OCI-LY3 (cell line): ENCODE results near the gene LOXL1.
A peak's percentile ranks its signal among the peaks of the same experiment; 100 is the strongest.

ENCODE experiments used
- H2AFZ ChIP-seq: fragments of 200-600, 300-600 bp; shearing (Covaris generic); 2 replicates; pipeline ENCODE4 v1.6.0; 2014; ENCODE audit warnings: antibody characterized with exemption, low read depth, low read length
- H3K27ac ChIP-seq: fragments of 200-600, 300-600 bp; sonication (generic); 2 replicates; pipeline ENCODE4 v1.5.1; 2014; ENCODE audit warnings: mild to moderate bottlenecking, low read length, moderate library complexity, mixed read lengths
- H3K27me3 ChIP-seq: fragments of 200-600, 300-600 bp; sonication (generic); 2 replicates; pipeline ENCODE4 v1.6.1; 2014; ENCODE audit warnings: low read depth, low read length, mixed read lengths
- H3K36me3 ChIP-seq: fragments of 200-600, 300-600 bp; sonication (generic); replicated peaks from 2 replicates; pipeline ENCODE3; 2014; ENCODE audit warnings: low read depth, low read length, mixed read lengths
- H3K4me1 ChIP-seq: fragments of 300-600, 200-600 bp; sonication (generic); 2 replicates; pipeline ENCODE4 v1.6.1; 2014; ENCODE audit warnings: low read length, mixed read lengths
- H3K4me2 ChIP-seq: fragments of 200-600, 300-600 bp; sonication (generic); 2 replicates; pipeline ENCODE4 v1.6.1; 2014; ENCODE audit warnings: low read length, mixed read lengths
- H3K4me3 ChIP-seq: fragments of 300-600, 200-600 bp; sonication (generic); 2 replicates; pipeline ENCODE4 v1.5.1; 2014; ENCODE audit warnings: antibody characterized with exemption, mild to moderate bottlenecking, low read length, moderate library complexity
- H3K79me2 ChIP-seq: fragments of 300-600, 200-600 bp; shearing (Covaris generic); 2 replicates; pipeline ENCODE4 v1.6.1; 2014; ENCODE audit warnings: mild to moderate bottlenecking, low read length, mixed read lengths
- H3K9ac ChIP-seq: fragments of 300-600, 200-600 bp; shearing (Covaris generic); 2 replicates; pipeline ENCODE4 v1.6.0; 2014; ENCODE audit warnings: mild to moderate bottlenecking, low read length, moderate library complexity
- H3K9me3 ChIP-seq: fragments of 200-600, 300-600 bp; shearing (Covaris generic); 2 replicates; pipeline ENCODE4 v1.6.1; 2014; ENCODE audit warnings: low read length, mixed read lengths; ENCODE audit not compliant: insufficient read depth
- H4K20me1 ChIP-seq: fragments of 200-600, 300-600 bp; sonication (generic); 2 replicates; pipeline ENCODE4 v1.6.1; 2016; ENCODE audit warnings: low read length, mixed read lengths; ENCODE audit not compliant: insufficient read depth
- CTCF ChIP-seq: fragments of 200-600, 300-600 bp; sonication (generic); IDR thresholded peaks from 2 replicates; pipeline ENCODE4 v1.5.1; 2014; ENCODE audit warnings: antibody characterized with exemption, low read length, low read depth
- EZH2phosphoT487 ChIP-seq: fragments of 200-600 bp; shearing (Covaris generic); IDR thresholded peaks from 2 replicates; pipeline ENCODE4 v1.6.1; 2018; ENCODE audit warnings: antibody characterized with exemption, mixed run types, low read depth

The LOXL1 gene

DNA sequence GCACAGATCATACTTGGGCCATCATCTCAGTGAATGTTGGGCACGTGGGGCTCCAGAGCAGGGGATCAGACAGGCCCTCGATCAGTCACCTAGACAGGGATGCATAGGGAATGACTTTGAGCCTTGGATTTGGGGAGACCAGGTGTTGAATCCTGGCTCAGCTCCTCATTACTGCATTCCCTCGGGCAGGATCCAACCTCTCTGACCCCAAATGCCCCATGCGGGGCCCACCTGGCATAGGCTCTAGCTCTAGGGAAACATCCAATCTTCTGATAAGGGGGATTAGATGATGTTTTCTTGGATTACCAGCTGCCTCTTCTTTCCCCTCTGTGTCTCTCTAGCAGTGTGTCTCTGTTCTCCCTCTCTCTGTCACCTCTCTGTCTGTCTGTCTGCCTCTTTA lies 22.7 kb downstream of the LOXL1 start:
- Histone ChIP-seq H3K4me3 (no peak overlapping the region), H2AFZ (no peak overlapping the region), H3K4me1 (peaks cover 19% of the 10 kb centered on the region), H4K20me1 (no peaks in the 10 kb centered on the region), H3K27me3 (no peaks in the 10 kb centered on the region), H3K36me3 (no peaks in the 10 kb centered on the region), H3K79me2 (no peaks in the 10 kb centered on the region), H3K4me2 (no peak overlapping the region), H3K9me3 (no peaks in the 10 kb centered on the region), H3K27ac (no peak overlapping the region), H3K9ac (no peak overlapping the region)
- TF ChIP-seq EZH2phosphoT487 (no peak), CTCF (no peak)

- TF ChIP-seq EZH2phosphoT487 (no peak), CTCF (no peak)
- H3K4me2 ChIP-seq = no peak overlapping the region
- H3K4me3 ChIP-seq = no peak overlapping the region
- no peaks in the 10 kb centered on the region for H3K79me2 ChIP-seq
- no peaks in the 10 kb centered on the region for H4K20me1 ChIP-seq
- H3K27me3 ChIP-seq = no peaks in the 10 kb centered on the region
- H3K9ac ChIP-seq = no peak overlapping the region
- H3K36me3 ChIP-seq = no peaks in the 10 kb centered on the region
- H2AFZ ChIP-seq = no peak overlapping the region
- H3K4me1 ChIP-seq = peaks cover 19% of the 10 kb centered on the region
- H3K9me3 ChIP-seq = no peaks in the 10 kb centered on the region
- no peak overlapping the region for H3K27ac ChIP-seq
These were observed 23.2 kb downstream of the LOXL1 start for GRCh38 chr15:73949496-73949895.

GRCh38 chr15:73950479-73950830 lies 24.2 kb downstream of the LOXL1 start:
- H3K79me2 ChIP-seq = no peaks in the 10 kb centered on the region
- H3K9me3 ChIP-seq = no peaks in the 10 kb centered on the region
- TF ChIP-seq EZH2phosphoT487 = no peak
- TF ChIP-seq CTCF = no peak
- peak overlapping the region; percentile 93; the same call in 1 of the 2 replicates for H2AFZ ChIP-seq
- H3K4me3 ChIP-seq = no peak overlapping the region
- peaks cover 19% of the 10 kb centered on the region for H3K4me1 ChIP-seq
- no peak overlapping the region for H3K9ac ChIP-seq
- H3K27me3 ChIP-seq = no peaks in the 10 kb centered on the region
- no peak overlapping the region for H3K27ac ChIP-seq
- no peaks in the 10 kb centered on the region for H4K20me1 ChIP-seq
- no peaks in the 10 kb centered on the region for H3K36me3 ChIP-seq
- no peak overlapping the region for H3K4me2 ChIP-seq

DNA sequence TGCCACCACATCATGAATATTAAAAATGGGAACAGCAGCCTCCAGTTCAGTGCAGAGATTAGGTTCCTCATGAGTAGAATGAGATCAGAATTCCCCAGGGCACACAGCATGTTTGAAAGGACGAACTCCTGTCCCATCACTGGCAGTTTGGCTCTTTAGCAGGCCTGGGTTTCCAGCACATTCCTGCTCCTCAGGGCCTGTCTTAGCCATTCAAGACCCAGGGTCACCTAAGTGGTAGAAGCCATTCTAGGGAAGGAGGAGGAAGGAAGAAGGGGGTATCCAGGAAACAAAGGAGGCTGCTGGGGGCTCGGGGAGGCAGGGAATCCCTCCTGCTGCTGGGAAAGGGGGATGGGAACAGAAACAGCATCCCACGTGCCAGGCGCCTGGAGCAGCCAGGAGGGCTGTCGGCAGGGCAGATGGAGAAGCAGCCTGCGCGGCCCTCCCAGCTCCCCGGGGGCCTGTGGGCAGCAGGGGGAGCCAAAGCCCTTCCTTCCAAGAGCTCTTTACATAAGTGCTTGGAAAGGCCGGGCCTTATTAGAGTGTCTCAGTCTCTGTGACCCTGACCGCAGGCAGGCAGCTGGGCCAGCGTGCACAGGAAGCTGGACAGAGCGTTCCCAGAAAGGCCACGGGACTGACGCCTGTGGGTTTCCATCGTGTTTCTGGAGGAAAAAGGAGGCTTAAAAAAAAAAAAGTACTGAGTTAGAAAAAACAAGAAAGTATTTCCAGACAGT lies 24.7 kb downstream of the LOXL1 start:
- TF ChIP-seq CTCF (peak; percentile 85), EZH2phosphoT487 (no peak)
- Histone ChIP-seq H3K79me2 (no peaks in the 10 kb centered on the region), H2AFZ (peak overlapping the region; percentile 93), H3K4me1 (peaks cover 19% of the 10 kb centered on the region), H3K4me3 (peak overlapping the region; percentile 13; the same call in 1 of the 2 replicates), H3K4me2 (peak overlapping the region; percentile 55), H4K20me1 (no peaks in the 10 kb centered on the region), H3K27me3 (no peaks in the 10 kb centered on the region), H3K9ac (peak overlapping the region; percentile 45; the same call in 1 of the 2 replicates), H3K27ac (no peak overlapping the region), H3K36me3 (no peaks in the 10 kb centered on the region), H3K9me3 (no peaks in the 10 kb centered on the region)
